Measurements from ENCODE around the gene ABCA9.
"Not testable (repeated sequence)": the region's sequence is repeated elsewhere in the genome, so short reads cannot be mapped to it uniquely, and the experiment has no call there.

Gene ABCA9

DNA sequence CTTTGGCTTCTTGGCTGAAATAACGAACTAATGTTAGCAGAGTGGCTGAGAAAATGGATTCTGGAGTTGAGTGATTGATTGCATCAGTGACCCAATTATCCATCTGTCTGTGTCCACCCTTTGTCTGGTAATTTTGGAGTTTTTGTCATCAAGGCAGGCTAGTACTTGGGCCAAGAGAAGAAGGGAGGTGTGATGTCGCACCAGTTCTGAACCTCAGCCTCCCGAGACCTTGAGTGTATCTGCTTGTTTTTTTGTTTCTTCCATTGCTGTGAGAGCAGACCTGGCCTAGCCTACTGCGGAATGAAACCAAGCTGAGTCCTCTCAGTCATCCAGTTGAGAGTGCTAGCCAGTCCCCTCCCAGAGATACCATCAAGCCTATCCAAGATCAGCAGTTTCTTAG lies 110.0 kb downstream of the ABCA9 start:
- no peak for DNase-seq (ENCODE audit: low spot score)

DNA sequence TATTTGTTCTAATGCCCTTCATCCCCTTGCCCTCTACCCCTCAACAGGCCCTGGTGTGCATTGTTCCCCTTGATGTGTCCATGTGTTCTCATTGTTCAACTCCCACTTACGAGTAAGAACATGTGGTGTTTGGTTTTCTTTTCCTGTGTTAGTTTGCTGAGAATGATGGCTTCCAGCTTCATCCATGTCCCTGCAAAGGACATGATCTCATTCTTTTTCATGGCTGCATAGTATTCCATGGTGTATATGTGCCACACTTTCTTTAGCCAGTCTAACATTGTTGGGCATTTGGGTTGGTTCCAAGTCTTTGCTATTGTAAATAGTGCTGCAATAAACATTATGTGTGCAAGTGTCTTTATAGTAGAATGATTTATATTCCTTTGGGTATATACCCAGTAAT lies 112.9 kb downstream of the ABCA9 start:
- not testable (repeated sequence) for DNase-seq (ENCODE audit: low spot score)

GRCh38 chr17:68944435-68945035 lies 116.2 kb downstream of the ABCA9 start:
- no peak for DNase-seq (ENCODE audit: low spot score)

GRCh38 chr17:68943812-68944182 lies 116.9 kb downstream of the ABCA9 start:
- not testable (repeated sequence) for DNase-seq (ENCODE audit: low spot score)

GRCh38 chr17:68943123-68943811 lies 117.5 kb downstream of the ABCA9 start:
- DNase-seq (ENCODE audit: low spot score) = no peak

DNA sequence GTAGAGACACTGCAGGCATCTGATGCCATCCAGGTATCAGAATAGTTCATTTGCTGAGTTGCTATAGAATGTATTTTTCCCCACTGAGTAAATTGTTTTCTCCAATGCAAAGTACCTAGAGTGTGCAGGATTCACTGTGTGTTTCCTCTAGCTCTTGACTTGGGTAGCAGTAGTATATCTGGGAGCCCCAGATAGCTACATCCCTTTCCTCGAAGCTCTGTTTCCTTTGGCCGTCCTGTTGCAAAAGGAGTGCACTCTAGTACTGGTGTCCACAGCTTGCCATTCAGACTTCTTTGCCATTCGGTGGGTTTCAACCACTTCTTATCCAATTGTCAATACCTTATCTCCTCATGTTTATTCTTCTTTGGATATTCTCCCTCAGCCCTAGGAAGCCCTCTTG lies 118.3 kb downstream of the ABCA9 start:
- DNase-seq (ENCODE audit: low spot score) = no peak

DNA sequence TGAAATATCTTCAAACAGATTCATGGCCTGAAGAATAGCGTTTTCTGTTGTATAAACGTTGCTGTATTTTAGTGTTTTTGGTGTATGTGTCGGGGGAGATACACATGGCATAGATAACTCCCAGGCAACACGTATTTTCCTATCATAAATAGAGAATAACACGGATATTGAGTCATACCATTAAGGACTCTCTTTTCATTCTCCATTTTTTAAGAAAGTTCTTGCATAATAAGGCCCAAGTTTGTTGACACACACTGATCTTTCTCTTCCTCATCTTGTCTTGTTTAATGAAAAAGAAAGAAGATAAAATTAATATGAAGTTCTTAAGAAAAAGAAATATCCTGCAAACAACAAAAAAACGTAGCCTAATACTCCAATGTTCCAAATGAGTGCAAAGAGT lies 119.0 kb downstream of the ABCA9 start:
- DNase-seq (ENCODE audit: low spot score) = no peak

DNA sequence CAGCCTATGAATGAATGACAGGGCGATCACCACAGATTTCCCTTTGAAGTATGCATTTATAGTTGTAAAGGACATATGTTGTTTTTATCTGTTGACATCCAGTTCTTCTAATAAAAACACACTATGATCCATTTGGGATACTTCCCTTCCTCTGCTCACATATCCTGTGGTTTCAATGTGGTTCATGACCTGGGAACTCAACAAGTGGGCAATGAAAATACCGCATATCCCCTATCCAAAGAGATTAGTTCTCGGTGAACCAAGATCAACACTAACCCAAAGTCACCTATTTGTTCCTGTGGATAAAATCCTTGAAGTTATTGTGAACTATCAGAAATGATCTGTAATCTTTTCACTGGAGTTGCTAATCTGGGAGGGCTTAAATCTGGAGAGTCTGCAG lies 121.5 kb downstream of the ABCA9 start:
- no peak for DNase-seq (ENCODE audit: low spot score)

DNA sequence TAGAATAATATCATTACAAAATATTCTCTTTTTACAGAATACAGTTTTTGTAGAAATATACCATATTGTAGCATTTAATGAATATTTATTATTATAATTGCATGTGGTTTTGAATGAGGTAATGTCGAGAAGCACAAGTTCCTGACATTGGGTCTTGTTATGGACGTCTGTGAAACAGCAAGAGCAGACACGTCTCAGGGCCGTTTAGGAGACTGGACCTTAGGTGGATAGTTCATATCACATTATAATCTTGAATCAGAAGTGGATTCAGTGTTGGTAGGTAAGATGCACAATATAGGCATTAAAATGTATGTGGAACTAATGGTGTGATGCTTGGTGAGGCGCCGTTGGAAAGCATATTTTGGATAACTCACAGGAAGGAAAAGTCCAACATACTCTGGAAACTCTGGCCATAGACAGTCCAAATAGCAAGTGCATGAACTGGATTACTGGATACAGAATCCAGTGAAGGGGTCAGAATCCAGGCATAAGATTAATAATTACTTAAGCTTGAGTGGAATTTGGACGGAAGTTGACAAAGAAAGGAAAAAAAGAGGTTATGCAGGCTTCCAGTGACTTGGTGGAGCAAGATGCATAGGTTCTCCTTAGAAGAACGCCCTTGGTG lies 122.7 kb downstream of the ABCA9 start:
- no peak for DNase-seq (ENCODE audit: low spot score)

DNA sequence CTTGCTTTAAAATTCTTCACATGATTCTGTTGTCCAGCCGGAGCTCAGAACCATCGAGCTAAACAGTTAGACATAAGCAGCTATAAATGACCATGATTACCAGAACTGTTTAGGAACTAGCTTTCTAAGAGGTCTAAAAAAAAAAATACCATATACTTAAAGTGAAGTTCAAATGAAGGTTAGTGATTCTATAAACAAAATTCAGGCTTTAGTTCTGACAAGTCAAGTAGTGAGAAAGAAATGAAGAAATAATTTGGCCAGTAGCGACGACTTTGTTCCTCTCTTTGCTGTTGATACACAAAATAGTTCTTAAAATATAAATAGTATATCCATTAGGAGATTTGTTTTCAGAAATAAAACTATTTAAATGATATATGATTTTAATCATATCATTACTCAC lies 133.2 kb downstream of the ABCA9 start:
- no peak for DNase-seq (ENCODE audit: low spot score)

DNA sequence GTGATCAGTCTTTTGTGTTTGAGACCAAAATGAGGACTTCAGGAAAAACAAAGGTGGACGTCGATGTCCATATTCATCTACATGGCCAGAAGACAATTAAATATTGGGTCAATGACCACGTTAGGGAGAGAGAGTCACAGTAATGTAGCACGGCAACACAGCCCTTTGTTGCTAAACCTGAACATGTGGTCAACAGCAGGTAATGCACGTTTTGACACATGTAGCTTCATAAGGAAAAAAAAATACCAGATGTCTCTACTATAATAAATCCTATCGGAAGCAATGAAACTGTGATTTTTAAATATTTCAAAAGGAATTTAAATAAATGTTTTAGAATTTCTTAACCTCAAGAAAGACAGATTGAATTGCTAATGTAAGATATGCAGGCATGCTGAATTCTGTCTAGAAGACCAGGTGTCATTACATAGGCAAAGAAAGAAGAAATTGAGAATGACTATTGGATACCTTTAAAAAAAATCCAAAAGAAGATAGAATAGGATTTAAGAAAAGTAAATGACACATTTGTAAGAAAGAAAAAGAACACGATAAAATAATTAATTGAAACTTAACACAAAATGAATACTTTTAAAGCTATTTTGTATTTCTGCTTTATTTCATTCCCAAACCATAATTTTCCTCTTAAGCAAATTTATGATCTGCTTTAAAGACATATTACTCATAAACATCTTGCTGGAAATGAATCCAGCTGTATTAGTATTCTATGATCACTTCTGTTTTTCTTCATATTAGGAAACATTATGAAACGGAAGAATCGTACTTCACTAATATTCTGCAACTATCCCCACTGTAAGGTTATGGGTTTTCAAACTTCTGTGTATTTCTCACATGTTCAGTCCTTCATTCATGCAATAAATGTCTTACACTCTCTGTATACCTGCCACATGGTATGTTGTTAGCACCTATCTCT lies 135.7 kb downstream of the ABCA9 start:
- DNase-seq (ENCODE audit: low spot score) = no peak

Data from cerebellar cortex (tissue), 1 donor.